D341Med (cell line): ENCODE data around the gene P2RY4.
"Not testable (repeated sequence)": the region's sequence is repeated elsewhere in the genome, so short reads cannot be mapped to it uniquely, and the experiment has no call there.

Source experiments
- DNase-seq: peaks from one replicate; pipeline ENCODE4 v3.0.0; 2012; ENCODE audit warnings: low spot score

The P2RY4 gene

DNA sequence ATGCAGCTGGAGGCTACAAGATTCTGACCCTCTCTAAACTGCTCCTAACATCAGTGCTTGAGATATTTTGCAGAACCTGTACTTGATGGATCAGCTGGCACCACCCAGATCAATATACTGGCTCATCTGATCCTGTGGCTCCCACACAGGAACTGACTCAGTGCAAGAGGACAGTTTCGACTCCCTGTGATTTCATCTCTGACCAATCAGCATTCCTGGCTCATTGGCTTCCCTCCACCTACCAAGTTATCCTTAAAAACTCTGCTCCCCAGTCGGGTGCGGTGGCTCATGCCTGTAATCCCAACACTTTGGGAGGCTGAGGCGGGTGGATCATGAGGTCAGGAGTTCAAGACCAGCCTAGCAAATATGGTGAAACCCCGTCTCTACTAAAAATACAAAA is 16.4 kb downstream of the P2RY4 start:
- DNase-seq = not testable (repeated sequence)

DNA sequence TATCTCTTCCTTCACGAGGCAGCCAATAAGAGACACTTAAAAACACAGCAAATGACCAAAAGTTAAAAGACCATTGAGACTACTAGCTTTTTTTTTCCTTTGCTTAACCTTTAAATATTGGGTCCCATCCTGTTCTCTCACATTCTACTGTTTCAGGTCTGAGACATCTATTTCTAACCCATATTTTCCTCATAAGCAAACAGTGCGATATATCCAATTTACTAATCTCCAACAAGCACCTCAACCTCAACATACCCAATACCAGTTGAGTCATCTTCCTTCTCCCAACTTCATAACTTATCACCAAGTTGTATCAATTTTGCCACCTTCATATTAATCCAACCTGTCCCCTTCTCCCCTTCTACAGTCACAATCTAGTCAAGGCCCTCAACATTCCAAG is 18.5 kb downstream of the P2RY4 start:
- no peak for DNase-seq

DNA sequence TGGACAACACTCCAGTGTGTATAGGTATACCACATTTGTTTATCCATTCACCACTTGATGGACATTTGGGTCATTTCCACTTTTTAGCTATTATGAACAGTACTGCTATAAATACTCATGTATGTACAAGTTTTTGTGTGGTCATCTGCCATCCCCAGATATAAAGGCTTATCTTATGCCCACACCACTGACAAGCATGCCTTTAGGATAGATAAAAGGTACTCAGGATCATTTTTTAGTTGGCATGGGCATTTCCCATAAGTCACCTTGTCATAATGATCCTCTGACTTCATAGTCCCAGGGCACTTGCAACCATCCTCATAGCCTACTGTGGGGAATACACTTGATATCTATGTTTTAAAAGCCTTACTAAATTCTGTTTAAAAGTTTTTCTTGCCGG is 19.3 kb downstream of the P2RY4 start:
- no peak for DNase-seq

DNA sequence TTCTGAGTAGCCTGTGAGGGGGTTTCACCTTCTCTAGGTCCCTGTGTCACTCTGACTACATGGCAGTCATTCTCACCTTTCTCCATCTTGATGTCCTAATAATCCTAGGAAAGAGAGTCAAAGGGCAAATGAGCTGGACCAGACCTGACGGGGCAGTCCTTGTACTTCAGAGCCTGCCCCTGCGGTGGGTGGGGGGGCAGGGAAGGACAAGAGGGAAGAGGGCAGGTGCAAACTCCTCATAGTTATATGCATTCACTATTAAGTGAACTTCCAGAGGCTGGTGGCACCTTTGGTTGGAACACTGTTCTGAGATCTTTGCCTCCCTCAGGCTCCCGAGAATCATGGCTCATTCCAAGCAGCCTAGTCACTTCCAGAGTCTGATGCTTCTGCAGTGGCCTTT is 25.6 kb downstream of the P2RY4 start, which contains the start of gene AWAT1:
AWAT1 (plus strand) TSS at position 301 of the 400 bp plus-strand sequence; CDS start at position 342, 41 bp downstream.
- no peak for DNase-seq

DNA sequence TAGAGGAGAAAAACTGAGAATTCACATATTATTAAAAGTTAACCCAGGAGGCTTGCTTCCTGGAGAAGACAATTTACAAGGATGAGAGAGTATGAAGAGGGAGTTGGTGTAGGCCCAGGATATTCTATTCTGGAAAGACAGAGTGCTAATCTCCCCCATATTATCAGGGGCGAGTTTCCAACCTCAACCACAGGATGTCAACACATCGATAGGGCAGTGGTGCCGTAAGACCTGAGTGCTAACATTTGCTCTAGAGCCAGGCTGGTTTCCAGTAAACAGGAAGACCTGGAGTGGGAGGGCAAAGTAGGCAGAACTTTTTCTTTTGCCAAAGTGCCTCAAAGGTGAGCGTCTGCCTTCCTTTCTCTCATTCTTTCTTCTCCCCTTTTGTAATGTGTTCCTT is 28.3 kb downstream of the P2RY4 start:
- no peak for DNase-seq

DNA sequence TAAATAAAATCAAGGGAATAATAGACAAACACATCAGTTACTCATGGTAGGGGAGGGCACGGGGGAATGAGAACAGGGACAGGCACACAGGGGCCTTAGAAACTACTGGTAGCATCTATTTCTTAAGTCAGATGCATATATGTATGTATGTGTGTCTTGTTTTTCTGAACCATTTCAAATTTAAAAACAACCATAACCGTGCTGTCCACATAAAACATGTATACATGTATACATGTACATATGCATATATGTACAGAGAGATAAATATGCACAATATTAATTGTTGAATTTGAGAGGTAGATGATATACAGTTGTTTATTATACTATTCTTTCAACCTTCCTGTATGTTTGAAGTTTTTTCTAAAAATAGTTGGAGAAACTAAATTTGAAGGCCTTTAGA is 33.3 kb downstream of the P2RY4 start:
- DNase-seq = no peak

DNA sequence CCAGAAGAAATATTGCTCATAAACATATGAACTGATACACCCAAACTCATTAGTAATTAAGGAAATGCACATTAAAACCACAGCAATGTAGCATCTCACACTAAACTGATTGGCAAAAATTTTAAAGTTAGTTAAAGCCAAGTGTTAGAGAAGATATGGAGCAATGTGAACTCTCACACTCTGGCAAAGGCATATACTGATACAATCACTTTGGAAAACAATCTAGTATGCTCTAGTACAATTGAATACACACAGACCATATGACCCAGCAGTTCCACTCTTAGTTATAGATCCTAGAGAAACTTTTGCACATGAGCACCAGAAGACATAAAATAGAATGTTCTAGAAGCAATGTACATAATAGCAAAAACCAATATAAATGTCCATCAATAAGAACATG is 34.0 kb downstream of the P2RY4 start:
- DNase-seq = no peak

DNA sequence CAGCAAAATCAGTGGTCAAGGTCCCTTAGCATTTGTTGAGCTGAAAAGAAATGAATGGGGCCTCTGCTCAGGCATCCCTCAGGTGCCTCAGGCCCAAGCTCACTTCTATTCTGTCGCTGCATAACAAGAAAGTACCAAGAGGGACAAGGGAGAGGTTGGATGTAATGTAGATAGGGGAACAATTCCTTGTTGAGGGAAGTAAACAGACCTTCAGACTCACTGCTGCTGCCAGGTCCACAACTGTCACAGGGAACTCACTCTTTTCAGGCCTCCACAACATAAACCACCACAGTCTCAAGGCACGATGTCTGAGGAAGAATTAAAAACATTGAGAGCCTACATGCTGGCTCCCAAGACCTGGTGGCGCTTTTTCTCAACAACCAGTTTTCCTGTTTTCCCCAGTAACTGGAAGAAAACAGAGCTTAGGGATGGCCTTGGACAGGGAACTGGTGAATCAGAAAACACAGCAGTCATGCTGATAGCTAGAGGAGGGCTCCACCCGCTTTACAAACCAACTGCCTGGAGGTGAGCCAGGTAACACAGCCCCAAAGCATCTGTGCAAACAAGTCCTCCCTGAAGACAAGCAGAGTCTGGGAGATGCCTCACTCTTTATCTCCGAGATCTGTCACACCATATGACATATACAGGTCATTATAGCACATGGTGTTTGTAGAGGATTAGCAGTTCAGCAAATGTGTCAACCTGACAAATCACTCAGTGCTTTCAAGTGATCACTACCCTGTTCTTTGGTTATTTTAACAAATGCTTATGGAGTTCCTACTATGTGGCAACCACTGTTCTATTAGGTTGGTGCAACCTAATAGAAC is 39.9 kb downstream of the P2RY4 start:
- no peak for DNase-seq

DNA sequence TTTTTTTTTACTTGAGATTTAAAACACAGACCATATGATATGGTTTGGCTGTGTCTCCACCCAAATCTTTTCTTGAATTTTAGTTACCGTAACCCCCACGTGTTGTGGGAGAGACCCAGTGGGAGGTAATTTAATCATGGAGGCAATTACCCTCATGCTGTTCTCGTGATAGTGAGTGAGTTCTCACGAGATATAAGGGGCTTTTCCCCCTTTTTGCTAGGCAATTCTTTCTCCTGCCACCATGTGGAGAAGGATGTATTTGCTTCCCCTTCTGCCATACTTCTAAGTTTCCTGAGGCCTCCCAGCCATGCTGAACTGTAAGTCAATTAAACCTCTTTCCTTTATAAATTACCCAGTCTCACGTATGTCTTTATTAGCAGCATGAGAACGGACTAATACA is 50.4 kb downstream of the P2RY4 start:
- DNase-seq = not testable (repeated sequence)

DNA sequence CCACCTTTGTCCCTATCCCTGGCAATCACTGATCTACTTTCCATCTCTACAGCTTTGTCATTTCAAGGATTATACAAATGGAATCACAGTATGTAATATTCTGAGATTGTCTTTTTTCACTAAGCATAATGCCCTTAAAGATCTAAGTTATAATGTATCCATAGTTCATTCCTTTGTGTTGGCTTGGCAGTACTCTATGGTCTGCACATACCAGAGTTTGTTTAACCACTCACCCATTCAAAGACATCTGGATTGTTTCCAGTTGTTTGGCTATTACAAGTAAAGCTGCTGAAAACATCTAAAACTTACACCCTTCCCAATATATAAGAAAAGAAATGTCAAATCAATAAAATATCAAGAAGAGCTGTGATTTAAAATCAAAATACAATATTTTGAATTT is 51.5 kb downstream of the P2RY4 start:
- no peak for DNase-seq
